Natural killer cell (primary cell): ENCODE measurements around the gene LRRN3. TPM values are rescaled to one million over a fixed set of nuclear protein-coding genes. Genes with fewer than 3 reads are reported as not detected.

ENCODE experiments used
- ATAC-seq, 3 donors: fragments of 150-1000 bp in 2 of 3; fragments of 200-7000 bp in 1 of 3; cut with Tn5 transposase; 1 replicate in 1 of 3; 2 replicates in 2 of 3; pipeline ENCODE4 v1.10.0; 2021; ENCODE audit warnings: mild to moderate bottlenecking in 2 of 3, moderate library complexity in 2 of 3
- DNase-seq, 2 donors: peaks; one replicate each; pipeline versions ENCODE4 v3.0.0 to v3.0.0-alpha.2; 2013 to 2021; ENCODE audit warnings: mixed read lengths in 1 of 2
- H3K27ac ChIP-seq: one replicate; pipeline ENCODE4 v1.5.1; 2013; ENCODE audit warnings: mild to moderate bottlenecking, low read length
- H3K27me3 ChIP-seq: one replicate; pipeline ENCODE4 v1.6.1; 2013; ENCODE audit warnings: low read length; ENCODE audit not compliant: control insufficient read depth, insufficient read depth
- H3K36me3 ChIP-seq: one replicate; pipeline ENCODE4 v1.6.1; 2013; ENCODE audit warnings: low read length; ENCODE audit not compliant: control insufficient read depth, insufficient read depth
- H3K4me1 ChIP-seq: one replicate; pipeline ENCODE4 v1.6.1; 2013; ENCODE audit warnings: low read length; ENCODE audit not compliant: control insufficient read depth, insufficient read depth
- H3K4me3 ChIP-seq: one replicate; pipeline ENCODE4 v1.5.1; 2013; ENCODE audit warnings: low read length
- H3K9me3 ChIP-seq: one replicate; pipeline ENCODE4 v1.6.1; 2013; ENCODE audit warnings: low read length; ENCODE audit not compliant: control insufficient read depth, insufficient read depth
- H3K27ac Mint-ChIP-seq, 2 donors: one replicate each; pipeline ENCODE4 v1.8.0; 2022; ENCODE audit warnings: mild to moderate bottlenecking in 2 of 2, mixed read lengths in 2 of 2, moderate library complexity in 1 of 2
- H3K27me3 Mint-ChIP-seq, 2 donors: one replicate each; pipeline ENCODE4 v1.8.0; 2022; ENCODE audit warnings: low read depth in 2 of 2, mixed read lengths in 2 of 2
- H3K36me3 Mint-ChIP-seq: one replicate; pipeline ENCODE4 v1.8.0; 2022; ENCODE audit warnings: mixed read lengths
- H3K4me1 Mint-ChIP-seq, 2 donors: one replicate each; pipeline ENCODE4 v1.8.0; 2022; ENCODE audit warnings: mixed read lengths in 2 of 2
- H3K4me3 Mint-ChIP-seq: one replicate; pipeline ENCODE4 v1.8.0; 2022; ENCODE audit warnings: mild to moderate bottlenecking, moderate library complexity, mixed read lengths
- H3K9me3 Mint-ChIP-seq, 2 donors: one replicate each; pipeline ENCODE4 v1.8.0; 2022; ENCODE audit warnings: mixed read lengths in 2 of 2
- WGBS: methylation state at CpG from one replicate; pipeline ENCODE4 v1.1.7; 2013; ENCODE audit warnings: missing lambda C conversion rate; ENCODE audit not compliant: insufficient coverage; 5-methylcytosine and 5-hydroxymethylcytosine counted together
- intact Hi-C: fragments of 100-400 bp; cut with micrococcal nuclease; formaldehyde crosslinking; loops from one replicate; pipeline ENCODE4 v1.14.2; 2022
- total RNA-seq, 4 donors: library from RNA; stranded (reverse); fragments of 120-200 nt in 1 of 4; gene quantifications; one replicate each; pipeline versions ENCODE4 v1.2.3 to v1.2.4, GENCODE V29; 2013 to 2022
- TF ChIP-seq, protein P1 (sequence below): fragments of 200-600 bp; IDR thresholded peaks from one replicate; pipeline ENCODE4 v1.8.0; 2022; ENCODE audit warnings: antibody characterized with exemption

Gene LRRN3
- total RNA-seq, 3 donors from 2014 or later (not counting 1 experiment from before 2014, with no cell fraction given), result 0.27 to 0.90 TPM; not detected in 1

- peaks cover 7% of the 10 kb centered on the region for H3K4me1 ChIP-seq
- ATAC-seq (no peak), DNase-seq (no peak)
- H3K27me3 Mint-ChIP-seq, result no peaks in the 10 kb centered on the region
- no peak overlapping the region for H3K4me3 ChIP-seq
- no peak overlapping the region for H3K27ac ChIP-seq
- H3K4me3 Mint-ChIP-seq, result no peak overlapping the region
- peak overlapping the region in 1 of 2 donors; percentile 34 for H3K27ac Mint-ChIP-seq
- H3K36me3 Mint-ChIP-seq, result no peaks in the 10 kb centered on the region
- intact Hi-C loops, result no loop called here
- H3K9me3 ChIP-seq, result no peaks in the 10 kb centered on the region
- peaks cover 8% of the 10 kb centered on the region in 2 donors for H3K4me1 Mint-ChIP-seq
- no peaks in the 10 kb centered on the region for H3K36me3 ChIP-seq
- H3K27me3 ChIP-seq, result no peaks in the 10 kb centered on the region
- TF ChIP-seq, protein P1, sequence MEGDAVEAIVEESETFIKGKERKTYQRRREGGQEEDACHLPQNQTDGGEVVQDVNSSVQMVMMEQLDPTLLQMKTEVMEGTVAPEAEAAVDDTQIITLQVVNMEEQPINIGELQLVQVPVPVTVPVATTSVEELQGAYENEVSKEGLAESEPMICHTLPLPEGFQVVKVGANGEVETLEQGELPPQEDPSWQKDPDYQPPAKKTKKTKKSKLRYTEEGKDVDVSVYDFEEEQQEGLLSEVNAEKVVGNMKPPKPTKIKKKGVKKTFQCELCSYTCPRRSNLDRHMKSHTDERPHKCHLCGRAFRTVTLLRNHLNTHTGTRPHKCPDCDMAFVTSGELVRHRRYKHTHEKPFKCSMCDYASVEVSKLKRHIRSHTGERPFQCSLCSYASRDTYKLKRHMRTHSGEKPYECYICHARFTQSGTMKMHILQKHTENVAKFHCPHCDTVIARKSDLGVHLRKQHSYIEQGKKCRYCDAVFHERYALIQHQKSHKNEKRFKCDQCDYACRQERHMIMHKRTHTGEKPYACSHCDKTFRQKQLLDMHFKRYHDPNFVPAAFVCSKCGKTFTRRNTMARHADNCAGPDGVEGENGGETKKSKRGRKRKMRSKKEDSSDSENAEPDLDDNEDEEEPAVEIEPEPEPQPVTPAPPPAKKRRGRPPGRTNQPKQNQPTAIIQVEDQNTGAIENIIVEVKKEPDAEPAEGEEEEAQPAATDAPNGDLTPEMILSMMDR, result no peak
- H3K9me3 Mint-ChIP-seq, result peaks cover 0 to 2% of the 10 kb centered on the region in 2 donors
Measured at GRCh38 chr7:111138586-111138985, 47.7 kb downstream of the LRRN3 start.

- intact Hi-C loops, result no loop called here
- no peaks in the 10 kb centered on the region for H3K9me3 ChIP-seq
- Mint-ChIP-seq H3K27ac (no peak overlapping the region), H3K4me3 (no peak overlapping the region), H3K36me3 (no peaks in the 10 kb centered on the region), H3K9me3 (peaks cover under 1 to 5% of the 10 kb centered on the region in 2 donors), H3K4me1 (peaks cover 8% of the 10 kb centered on the region in 2 donors), H3K27me3 (no peaks in the 10 kb centered on the region)
- TF ChIP-seq, protein P1, result no peak
- H3K4me1 ChIP-seq, result peaks cover 7% of the 10 kb centered on the region
- no peaks in the 10 kb centered on the region for H3K27me3 ChIP-seq
- H3K27ac ChIP-seq, result no peak overlapping the region
- DNase-seq (no peak), ATAC-seq (no peak)
- no peaks in the 10 kb centered on the region for H3K36me3 ChIP-seq
- H3K4me3 ChIP-seq, result no peak overlapping the region
- WGBS, result 89% methylated on average over 2 of the region's 2 CpGs
Measured at GRCh38 chr7:111140091-111140865, 49.4 kb downstream of the LRRN3 start.

- Mint-ChIP-seq H3K27ac (no peak overlapping the region), H3K9me3 (peaks cover 3 to 9% of the 10 kb centered on the region in 2 donors), H3K36me3 (no peaks in the 10 kb centered on the region), H3K27me3 (no peaks in the 10 kb centered on the region), H3K4me1 (no peaks in the 10 kb centered on the region), H3K4me3 (no peak overlapping the region)
- no peaks in the 10 kb centered on the region for H3K9me3 ChIP-seq
- no peaks in the 10 kb centered on the region for H3K4me1 ChIP-seq
- no peaks in the 10 kb centered on the region for H3K36me3 ChIP-seq
- no peak overlapping the region for H3K4me3 ChIP-seq
- ATAC-seq (no peak), DNase-seq (no peak)
- intact Hi-C loops, result no loop called here
- TF ChIP-seq, protein P1, result no peak
- no peak overlapping the region for H3K27ac ChIP-seq
- no CpG with 5 or more reads among the region's 2 CpGs for WGBS
- H3K27me3 ChIP-seq, result no peaks in the 10 kb centered on the region
Measured at GRCh38 chr7:111145472-111145871, 54.5 kb downstream of the LRRN3 start.

DNA sequence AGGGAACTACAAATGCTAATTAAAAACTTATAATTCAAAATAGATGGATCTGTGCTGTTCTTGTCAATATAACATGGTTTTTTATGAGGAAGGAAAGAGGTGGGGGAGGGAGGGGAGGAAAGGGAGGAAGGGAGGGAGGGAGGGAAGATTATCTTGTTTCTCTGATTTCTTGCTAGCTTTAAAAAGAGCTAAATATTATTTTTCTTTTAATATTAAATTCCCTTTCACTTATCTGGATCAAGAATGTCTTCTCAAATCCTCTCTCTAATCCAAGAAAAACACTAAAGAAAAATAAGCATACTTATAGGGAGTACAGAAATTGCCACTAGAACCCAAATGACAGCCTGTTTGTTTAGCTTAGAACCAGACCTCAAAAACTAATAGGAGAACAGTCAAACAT lies 55.2 kb downstream of the LRRN3 start:
- intact Hi-C loops, result no loop called here
- Histone ChIP-seq H3K4me3 (no peak overlapping the region), H3K27me3 (no peaks in the 10 kb centered on the region), H3K4me1 (no peaks in the 10 kb centered on the region), H3K36me3 (no peaks in the 10 kb centered on the region), H3K9me3 (no peaks in the 10 kb centered on the region), H3K27ac (no peak overlapping the region)
- Mint-ChIP-seq H3K4me3 (no peak overlapping the region), H3K9me3 (peaks cover 4 to 9% of the 10 kb centered on the region in 2 donors), H3K27me3 (no peaks in the 10 kb centered on the region), H3K27ac (no peak overlapping the region), H3K4me1 (no peaks in the 10 kb centered on the region), H3K36me3 (no peaks in the 10 kb centered on the region)
- TF ChIP-seq, protein P1, result no peak
- ATAC-seq (no peak), DNase-seq (no peak)
